Superior temporal gyrus (tissue), 1 donor: ENCODE measurements around the gene JAKMIP1.

Source experiments
- DNase-seq: peaks from one replicate; pipeline ENCODE4 v3.0.0-alpha.2; 2016; ENCODE audit errors: extremely low spot score

Gene JAKMIP1

DNA sequence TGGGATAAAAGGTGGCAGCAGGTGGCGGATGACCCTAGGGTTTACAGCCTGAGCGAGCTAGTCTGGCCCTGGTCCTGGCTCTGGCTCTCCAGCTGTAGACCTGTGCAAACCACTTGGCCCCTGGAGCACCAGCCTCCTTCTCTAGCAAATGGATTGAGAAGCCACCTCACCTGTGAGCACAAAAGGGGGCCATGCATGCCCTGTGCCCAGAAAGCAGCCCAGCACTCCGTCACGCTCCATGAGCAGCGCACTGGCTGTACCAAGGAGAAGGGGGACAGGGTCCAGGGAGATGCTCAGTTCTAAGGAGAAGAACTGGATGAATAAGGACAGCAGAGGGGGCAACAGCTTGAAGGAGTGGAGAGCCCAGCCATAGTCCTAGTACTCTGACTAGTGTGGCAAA lies 135.2 kb downstream of the JAKMIP1 start:
- no peak for DNase-seq

DNA sequence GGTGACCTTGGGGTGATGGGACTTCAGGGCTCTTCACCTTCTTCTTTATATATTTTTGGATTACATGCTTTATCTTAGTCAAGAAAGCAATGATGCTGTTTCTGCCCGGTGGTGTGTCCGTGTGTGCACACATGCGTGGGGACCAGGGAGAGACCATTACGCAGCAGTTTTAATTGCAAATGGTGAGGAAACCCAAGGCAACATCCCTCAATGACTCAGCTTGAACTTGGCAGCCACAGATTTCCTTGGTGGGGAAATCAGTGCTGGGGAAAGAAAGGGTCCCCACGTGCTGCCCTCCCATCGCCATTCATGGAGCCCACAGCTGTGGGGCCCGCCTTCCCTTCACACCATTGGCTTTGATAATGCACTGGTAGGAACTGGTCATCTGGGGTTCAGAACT lies 136.0 kb downstream of the JAKMIP1 start:
- DNase-seq: no peak

DNA sequence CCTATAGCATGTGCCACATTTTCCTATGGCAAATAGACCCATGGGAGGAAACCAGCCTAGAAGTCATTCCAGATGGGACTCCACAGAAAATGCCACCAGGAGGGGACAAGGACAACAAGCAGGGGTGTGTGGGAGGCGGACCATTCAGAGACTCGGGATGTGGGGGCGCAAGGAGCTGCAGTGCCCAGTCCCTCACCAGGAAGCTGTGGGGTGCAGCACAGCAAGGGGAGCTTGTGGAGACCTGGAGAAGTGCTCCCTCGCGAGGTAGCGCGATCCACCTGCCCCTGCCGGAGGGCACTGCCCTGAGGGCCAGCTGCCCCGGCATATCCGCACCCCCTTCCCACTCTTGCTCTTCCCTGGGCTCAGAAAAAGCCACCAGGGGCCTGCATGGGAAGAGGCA lies 136.7 kb downstream of the JAKMIP1 start:
- no peak for DNase-seq

DNA sequence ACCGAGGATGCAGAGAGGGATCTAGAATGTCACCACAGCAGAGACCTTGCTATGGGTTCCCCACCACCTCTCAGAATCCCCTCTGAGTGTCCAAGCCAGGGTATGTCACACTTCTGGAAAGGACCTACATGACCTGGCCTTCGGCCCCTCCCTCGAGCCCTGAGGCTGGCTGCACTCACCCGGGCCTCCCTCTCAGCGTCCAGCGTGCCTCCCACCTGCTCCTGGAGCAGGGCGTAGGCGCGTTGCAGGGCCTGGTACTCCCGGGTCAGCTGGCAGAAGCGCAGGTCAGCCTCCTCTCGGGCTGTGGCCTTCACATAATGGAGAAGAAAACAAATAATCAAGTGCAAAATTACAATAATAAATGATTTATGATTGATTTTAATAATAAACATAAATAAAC lies 138.2 kb downstream of the JAKMIP1 start:
- DNase-seq: no peak

- no peak for DNase-seq
Measured at GRCh38 chr4:6059375-6059805, 141.0 kb downstream of the JAKMIP1 start.

GRCh38 chr4:6058531-6059374 lies 141.6 kb downstream of the JAKMIP1 start:
- DNase-seq: no peak

- DNase-seq: no peak
Measured at GRCh38 chr4:6056976-6057766, 143.2 kb downstream of the JAKMIP1 start.

DNA sequence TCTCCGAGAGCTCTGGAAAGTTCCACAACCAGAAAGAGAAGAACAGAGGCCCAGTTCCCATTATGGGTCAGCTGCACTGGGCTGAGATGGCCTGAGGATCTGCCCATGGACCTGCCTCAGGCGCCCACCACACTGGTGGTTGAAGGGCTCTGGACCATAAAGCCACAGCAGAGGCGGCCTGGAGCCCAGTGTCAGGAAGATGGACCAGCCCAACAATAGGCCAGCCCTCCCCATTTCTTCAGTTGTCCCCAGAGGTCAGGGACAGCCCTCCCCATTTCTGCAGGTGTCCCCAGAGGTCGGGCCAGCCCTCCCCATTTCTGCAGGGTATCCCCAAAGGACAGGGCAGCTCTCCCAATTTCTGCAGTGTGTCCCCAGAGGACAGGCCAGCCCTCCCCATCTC lies 144.9 kb downstream of the JAKMIP1 start:
- DNase-seq: no peak

GRCh38 chr4:6055030-6055429 lies 145.3 kb downstream of the JAKMIP1 start:
- DNase-seq: no peak

GRCh38 chr4:6054162-6054922 lies 146.0 kb downstream of the JAKMIP1 start:
- DNase-seq: no peak

DNA sequence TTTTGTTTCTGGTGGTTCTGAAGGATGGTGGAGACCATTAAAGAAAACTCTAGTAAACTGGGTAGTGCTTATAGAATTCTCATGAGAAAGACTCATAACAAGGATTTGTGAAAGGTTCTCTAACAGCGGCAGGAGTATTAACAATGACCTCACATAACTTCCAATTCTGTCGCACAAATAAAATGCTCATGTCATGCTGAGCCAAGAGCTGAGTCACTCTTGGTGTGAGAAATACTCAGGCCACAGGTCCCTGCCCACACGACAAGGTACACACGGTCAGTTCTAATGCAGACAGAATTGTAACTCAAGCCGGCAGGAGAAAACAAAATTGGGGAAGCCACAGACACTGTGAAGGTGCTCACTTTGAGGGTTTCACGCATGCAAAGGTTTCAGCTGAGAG lies 147.7 kb downstream of the JAKMIP1 start:
- no peak for DNase-seq

DNA sequence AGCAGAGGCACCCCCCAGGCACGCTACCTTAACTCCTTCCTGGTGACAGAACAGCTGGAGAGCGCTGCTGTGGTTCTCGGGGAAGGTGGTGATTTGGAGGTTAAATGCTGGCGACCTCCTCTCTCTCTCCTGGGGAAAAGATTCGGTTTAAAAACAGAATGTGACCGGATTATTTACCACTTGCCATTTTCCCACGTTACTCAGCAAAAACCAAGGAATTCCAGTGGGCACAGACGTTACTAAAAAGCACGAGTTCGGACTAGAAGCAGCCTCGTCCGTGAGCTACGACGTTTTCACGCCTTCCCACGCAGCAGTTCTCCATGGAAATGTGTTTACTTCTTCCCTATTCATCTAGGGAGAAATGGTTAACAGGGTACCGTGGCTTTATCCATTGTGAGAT lies 149.8 kb downstream of the JAKMIP1 start:
- peak; percentile 36 for DNase-seq

DNA sequence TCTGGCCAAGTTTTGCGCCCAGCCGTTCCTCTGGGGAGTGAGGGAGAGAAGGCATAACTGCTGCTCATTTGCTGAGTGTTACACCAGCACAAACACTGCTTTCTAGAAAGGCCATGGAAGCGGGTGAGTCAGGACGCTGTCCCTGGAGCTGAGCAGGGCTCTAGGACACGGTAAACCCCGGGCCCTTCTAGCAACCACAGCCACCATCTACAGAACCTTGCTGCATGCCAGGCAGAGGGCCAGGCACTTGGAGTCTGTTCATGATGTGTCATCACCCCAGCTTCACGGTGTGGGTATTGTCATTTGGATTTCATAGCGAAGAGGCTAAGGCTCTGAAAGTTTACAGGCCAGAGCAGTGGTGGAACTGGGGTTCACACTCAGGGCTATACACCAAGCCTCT lies 150.4 kb downstream of the JAKMIP1 start:
- no peak for DNase-seq

DNA sequence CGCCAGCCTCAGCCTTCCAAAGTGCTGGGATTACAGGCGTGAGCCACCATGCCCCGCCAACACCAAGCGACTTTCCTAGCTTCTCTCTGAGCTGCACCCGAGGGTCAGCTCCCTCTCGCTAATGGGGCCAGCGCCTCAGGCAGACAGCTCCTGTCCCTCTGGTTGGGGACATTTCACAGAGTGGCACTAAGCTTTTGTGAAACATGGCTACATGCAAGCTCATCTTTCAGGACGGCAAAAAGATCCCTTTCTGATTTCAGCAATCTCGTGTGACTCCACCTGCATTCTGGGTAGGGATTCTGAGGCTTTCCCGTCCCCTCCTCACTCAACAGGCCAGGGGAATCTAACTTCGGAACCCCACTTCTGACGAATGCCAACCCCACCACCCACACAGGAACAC lies 151.1 kb downstream of the JAKMIP1 start:
- no peak for DNase-seq

- no peak for DNase-seq
Measured at GRCh38 chr4:6048537-6048936, 151.8 kb downstream of the JAKMIP1 start.

GRCh38 chr4:6047130-6047673 lies 153.1 kb downstream of the JAKMIP1 start:
- no peak for DNase-seq

DNA sequence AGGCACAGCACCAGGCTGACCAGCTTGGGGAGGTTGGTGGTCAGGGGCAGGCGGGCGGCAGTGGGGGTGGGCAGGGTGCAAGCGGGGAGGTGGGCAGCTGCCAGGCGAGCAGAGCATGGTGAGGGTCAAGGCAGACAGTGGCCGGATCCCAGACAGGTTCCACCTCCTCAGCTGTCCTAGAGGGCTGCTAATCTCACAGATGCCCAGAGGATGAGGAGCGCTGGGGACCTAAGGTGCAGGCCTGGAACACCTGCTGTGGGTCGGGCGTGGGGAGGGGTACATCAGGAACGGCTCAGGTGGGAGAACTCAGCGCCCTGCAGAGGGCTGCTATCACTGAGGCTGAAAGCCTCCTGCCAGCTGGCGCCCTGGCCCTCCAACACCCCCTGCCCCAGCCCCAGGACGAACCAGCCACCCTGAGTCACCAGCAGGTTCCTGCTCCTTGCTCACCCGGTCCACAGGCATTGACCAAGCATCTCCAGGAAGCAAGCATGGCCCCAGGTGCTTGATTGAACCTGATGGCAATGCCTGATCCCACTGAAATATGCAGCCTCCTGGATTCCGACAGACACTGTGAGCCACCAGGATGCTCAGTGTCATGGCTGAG lies 153.7 kb downstream of the JAKMIP1 start:
- no peak for DNase-seq

- DNase-seq: no peak
Measured at GRCh38 chr4:6044805-6045204, 155.5 kb downstream of the JAKMIP1 start.

DNA sequence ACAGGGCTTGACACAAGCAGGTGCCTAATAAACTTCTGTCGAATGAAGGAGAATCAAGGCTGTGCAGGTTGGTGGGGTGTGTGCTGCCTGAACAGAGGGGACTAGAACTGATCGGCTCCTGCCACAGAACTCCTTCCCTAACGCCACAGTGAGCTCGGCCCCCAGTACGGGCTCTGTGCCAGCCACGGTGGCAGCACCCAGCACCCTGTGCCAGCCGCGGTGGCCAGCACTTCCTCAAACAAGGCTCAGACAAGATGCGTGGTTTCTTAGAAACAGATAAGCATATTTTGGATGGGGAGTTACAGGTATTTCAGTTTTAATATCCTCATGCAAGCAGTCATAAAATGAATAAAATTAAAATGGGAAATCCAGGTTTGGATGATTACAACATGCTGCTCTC lies 156.1 kb downstream of the JAKMIP1 start:
- no peak for DNase-seq

- no peak for DNase-seq
Measured at GRCh38 chr4:6043843-6044242, 156.5 kb downstream of the JAKMIP1 start.

DNA sequence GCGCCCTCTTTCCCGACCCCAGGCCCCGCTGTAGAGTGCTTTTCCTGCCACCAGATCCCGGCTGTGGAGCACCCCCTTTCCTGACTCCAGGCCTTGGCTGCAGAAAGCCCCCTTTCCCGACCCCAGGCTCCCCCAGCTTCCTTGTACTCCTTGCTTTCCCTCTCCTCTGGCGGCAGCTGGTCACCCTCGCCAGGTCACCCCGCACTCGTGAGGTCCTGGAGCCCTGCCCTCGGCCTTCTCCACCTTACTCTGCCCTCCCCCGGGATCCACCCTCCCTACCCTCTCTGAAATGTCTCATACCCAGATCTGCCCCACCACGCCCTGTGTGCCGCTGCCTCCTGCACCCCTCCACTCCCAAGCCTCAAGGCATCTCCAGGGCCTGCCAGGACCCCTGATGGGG lies 157.2 kb downstream of the JAKMIP1 start:
- no peak for DNase-seq
